Calu3 (cell line): Measurements from ENCODE around the gene PCSK5. TPM values are rescaled to one million over a fixed set of nuclear protein-coding genes. Genes with fewer than 3 reads are reported as not detected.
"Not testable (repeated sequence)": the region's sequence is repeated elsewhere in the genome, so short reads cannot be mapped to it uniquely, and the experiment has no call there.

ENCODE experiments used
- BruUV-seq: library from RNA; stranded (reverse); fragments of 400-500 nt; replicated peaks from 2 replicates; lab custom pipeline; 2021; lab: Mats Ljungman, UMichigan
- CTCF ChIA-PET: fragments of 300-600 bp; sonication (Branson Sonifier 250); formaldehyde crosslinking; loops from one replicate; lab custom pipeline; 2022; ENCODE audit warnings: antibody characterized with exemption; lab: Charles Lee
- DNase-seq: peaks from one replicate; pipeline ENCODE4 v3.0.0; 2022
- H3K27ac Mint-ChIP-seq: one replicate; pipeline ENCODE4 v1.8.0; 2022; ENCODE audit warnings: mixed read lengths; ENCODE audit not compliant: unreplicated experiment
- H3K27me3 Mint-ChIP-seq: one replicate; pipeline ENCODE4 v1.8.0; 2022; ENCODE audit warnings: mixed read lengths; ENCODE audit not compliant: unreplicated experiment
- H3K36me3 Mint-ChIP-seq: one replicate; pipeline ENCODE4 v1.8.0; 2022; ENCODE audit warnings: mild to moderate bottlenecking, moderate library complexity, mixed read lengths; ENCODE audit not compliant: insufficient read depth, unreplicated experiment
- H3K4me1 Mint-ChIP-seq: one replicate; pipeline ENCODE4 v1.8.0; 2022; ENCODE audit warnings: mild to moderate bottlenecking, low read depth, mixed read lengths; ENCODE audit not compliant: unreplicated experiment
- H3K4me3 Mint-ChIP-seq: one replicate; pipeline ENCODE4 v1.8.0; 2022; ENCODE audit warnings: mild to moderate bottlenecking, low read depth, moderate library complexity, mixed read lengths; ENCODE audit not compliant: unreplicated experiment
- H3K9me3 Mint-ChIP-seq: one replicate; pipeline ENCODE4 v1.8.0; 2022; ENCODE audit warnings: low read depth, mixed read lengths; ENCODE audit not compliant: unreplicated experiment
- intact Hi-C: fragments of 100-400 bp; cut with micrococcal nuclease; formaldehyde crosslinking; loops from one replicate; pipeline ENCODE4 v1.10.0; 2022; ENCODE audit not compliant: unreplicated experiment
- total RNA-seq: library from RNA; stranded (reverse); gene quantifications from 2 replicates; pipeline ENCODE4 v1.2.3, GENCODE V29; 2022
- TF ChIP-seq, protein P1 (sequence below): fragments of 200-600 bp; IDR thresholded peaks from one replicate; pipeline ENCODE4 v1.8.0; 2022; ENCODE audit warnings: antibody characterized with exemption; ENCODE audit not compliant: unreplicated experiment

Gene PCSK5
- total RNA-seq, 1 experiment from 2014 or later, result 38.4 TPM

DNA sequence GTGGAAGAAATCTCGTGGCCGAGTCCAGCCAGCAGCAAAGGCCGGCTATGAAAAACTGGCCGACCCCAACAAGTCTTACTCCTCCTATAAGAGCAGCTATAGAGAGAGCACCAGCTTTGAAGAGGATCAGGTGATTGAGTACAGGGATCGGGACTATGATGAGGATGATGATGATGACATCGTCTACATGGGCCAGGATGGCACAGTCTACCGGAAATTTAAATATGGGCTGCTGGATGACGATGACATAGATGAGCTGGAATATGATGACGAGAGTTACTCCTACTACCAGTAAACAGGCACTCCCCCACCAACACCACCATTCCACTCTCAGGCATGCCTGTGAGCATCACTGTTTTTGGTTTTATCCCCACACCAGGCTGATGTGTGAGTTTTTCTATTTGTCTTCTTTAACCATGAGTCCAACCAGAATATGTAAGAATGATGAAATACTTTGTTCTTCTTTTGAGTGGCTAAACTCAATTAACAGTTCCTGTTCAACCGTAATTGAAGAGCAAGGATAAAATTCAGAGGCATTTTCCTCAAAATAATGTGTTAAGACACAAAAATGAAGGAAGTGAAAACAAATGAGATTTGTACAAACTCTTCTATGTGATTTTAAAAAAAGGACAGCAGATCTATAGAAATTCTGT, 468.3 kb downstream of the PCSK5 start:
- CTCF ChIA-PET, result interaction anchor here (0.7 kb wide), 1 partner anchor 700 kb away, joined by 3 read pairs; no protein-coding TSS in a partner anchor
- TF ChIP-seq, protein P1, sequence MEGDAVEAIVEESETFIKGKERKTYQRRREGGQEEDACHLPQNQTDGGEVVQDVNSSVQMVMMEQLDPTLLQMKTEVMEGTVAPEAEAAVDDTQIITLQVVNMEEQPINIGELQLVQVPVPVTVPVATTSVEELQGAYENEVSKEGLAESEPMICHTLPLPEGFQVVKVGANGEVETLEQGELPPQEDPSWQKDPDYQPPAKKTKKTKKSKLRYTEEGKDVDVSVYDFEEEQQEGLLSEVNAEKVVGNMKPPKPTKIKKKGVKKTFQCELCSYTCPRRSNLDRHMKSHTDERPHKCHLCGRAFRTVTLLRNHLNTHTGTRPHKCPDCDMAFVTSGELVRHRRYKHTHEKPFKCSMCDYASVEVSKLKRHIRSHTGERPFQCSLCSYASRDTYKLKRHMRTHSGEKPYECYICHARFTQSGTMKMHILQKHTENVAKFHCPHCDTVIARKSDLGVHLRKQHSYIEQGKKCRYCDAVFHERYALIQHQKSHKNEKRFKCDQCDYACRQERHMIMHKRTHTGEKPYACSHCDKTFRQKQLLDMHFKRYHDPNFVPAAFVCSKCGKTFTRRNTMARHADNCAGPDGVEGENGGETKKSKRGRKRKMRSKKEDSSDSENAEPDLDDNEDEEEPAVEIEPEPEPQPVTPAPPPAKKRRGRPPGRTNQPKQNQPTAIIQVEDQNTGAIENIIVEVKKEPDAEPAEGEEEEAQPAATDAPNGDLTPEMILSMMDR, result no peak
- no peaks in the 10 kb centered on the region for H3K36me3 Mint-ChIP-seq
- no peak overlapping the region for H3K27ac Mint-ChIP-seq
- intact Hi-C loops, result no loop called here
- peaks cover 7% of the 10 kb centered on the region for H3K4me1 Mint-ChIP-seq
- DNase-seq, result no peak
- no peak overlapping the region for H3K4me3 Mint-ChIP-seq
- H3K27me3 Mint-ChIP-seq, result no peaks in the 10 kb centered on the region
- BruUV-seq, result no TSS peak
- no peaks in the 10 kb centered on the region for H3K9me3 Mint-ChIP-seq

DNA sequence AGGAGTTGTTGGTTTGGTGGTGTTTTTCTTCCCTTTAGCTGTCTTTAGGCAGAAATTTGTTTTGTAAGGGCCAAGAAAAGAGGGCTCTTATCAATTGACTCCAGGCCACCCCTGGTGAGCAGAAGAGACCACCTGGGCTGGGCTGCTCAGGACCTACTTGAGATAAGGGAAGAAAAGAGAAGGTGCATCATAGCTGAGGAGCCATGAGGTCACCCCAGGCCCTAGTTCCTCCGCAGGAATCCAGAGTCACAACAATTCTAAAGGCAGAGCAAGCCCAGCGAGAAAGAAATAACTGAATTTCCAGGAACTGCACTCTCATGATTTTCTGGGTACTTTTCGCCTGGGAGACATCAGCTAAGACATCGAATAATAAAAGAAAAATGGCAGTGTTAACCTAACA, 468.9 kb downstream of the PCSK5 start:
- H3K4me3 Mint-ChIP-seq, result no peak overlapping the region
- CTCF ChIA-PET, result no interaction called here
- peaks cover 9% of the 10 kb centered on the region for H3K4me1 Mint-ChIP-seq
- H3K27me3 Mint-ChIP-seq, result no peaks in the 10 kb centered on the region
- H3K27ac Mint-ChIP-seq, result no peak overlapping the region
- TF ChIP-seq, protein P1, result no peak
- H3K9me3 Mint-ChIP-seq, result no peaks in the 10 kb centered on the region
- intact Hi-C loops, result no loop called here
- BruUV-seq, result no TSS peak
- H3K36me3 Mint-ChIP-seq, result no peaks in the 10 kb centered on the region
- no peak for DNase-seq

DNA sequence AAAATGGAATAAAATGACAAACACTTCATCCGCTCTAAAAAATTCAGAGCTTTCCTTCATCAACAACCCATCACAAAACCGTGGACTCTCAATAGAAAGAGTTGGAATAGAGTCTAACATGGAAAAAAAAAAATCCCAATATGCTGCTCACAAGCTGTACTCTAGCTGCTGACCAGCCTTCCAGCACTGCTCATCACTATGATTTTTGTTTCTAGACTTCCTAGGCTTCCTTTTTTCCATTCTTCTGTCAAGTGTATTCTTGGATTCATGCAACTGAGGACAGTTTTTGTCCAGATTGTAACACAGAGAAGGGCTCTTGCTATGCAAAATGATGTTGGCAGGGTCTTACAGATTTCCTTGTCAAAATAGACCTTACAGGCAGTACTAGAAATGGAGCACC, 469.3 kb downstream of the PCSK5 start:
- H3K27me3 Mint-ChIP-seq, result no peaks in the 10 kb centered on the region
- no peaks in the 10 kb centered on the region for H3K36me3 Mint-ChIP-seq
- H3K4me3 Mint-ChIP-seq, result no peak overlapping the region
- CTCF ChIA-PET, result no interaction called here
- intact Hi-C loops, result loop anchor here (10.0 kb wide), 1 partner anchor 45 kb away; no protein-coding TSS in a partner anchor
- DNase-seq, result no peak
- TF ChIP-seq, protein P1, result no peak
- no TSS peak for BruUV-seq
- H3K9me3 Mint-ChIP-seq, result no peaks in the 10 kb centered on the region
- peaks cover 13% of the 10 kb centered on the region for H3K4me1 Mint-ChIP-seq
- H3K27ac Mint-ChIP-seq, result no peak overlapping the region

DNA sequence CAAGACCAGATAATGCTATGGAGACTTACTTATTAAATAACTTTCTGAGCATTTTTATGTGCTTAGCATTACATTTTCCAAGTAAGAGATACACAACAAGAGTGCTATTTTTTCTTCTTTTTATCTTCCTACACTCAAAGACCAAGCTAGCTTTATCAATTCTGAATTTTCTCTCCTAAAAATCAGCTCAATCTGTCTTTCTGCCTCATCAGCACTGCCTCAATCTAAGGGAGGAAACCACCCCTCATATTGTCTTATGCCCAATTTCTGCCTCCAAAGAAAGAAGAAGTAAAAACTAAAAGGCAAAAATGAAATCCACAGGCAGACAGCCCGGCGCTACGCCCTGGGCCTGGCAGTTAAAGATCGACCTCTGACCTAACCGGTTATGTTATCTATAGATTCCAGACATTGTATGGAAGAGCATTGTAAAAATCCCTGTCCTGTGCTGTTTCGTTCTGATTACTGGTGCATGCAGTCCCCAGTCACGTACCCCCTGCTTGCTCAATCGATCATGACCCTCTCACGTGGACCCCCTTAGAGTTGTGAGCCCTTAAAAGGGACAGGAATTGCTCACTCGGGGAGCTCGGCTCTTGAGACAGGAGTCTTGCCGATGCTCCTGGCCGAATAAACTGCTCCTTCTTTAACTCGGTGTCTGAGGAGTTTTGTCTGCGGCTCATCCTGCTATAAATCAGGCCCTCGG, 472.0 kb downstream of the PCSK5 start:
- H3K27me3 Mint-ChIP-seq, CTCF ChIA-PET, H3K4me3 Mint-ChIP-seq, H3K36me3 Mint-ChIP-seq, DNase-seq, H3K9me3 Mint-ChIP-seq, BruUV-seq, H3K27ac Mint-ChIP-seq: not testable (repeated sequence)
- intact Hi-C loops, result loop anchor here (10.0 kb wide), 1 partner anchor 48 kb away; no protein-coding TSS in a partner anchor
- peaks cover 21% of the 10 kb centered on the region for H3K4me1 Mint-ChIP-seq
